AG04450 (cell line): ENCODE results near the gene COL5A2. TPM values are rescaled to one million over a fixed set of nuclear protein-coding genes. Genes with fewer than 3 reads are reported as not detected.

ENCODE experiments used
- CTCF ChIA-PET: fragments of 300-600, 350-600 bp; formaldehyde crosslinking; extraction: SDS; loops from one replicate; lab custom pipeline; 2022; ENCODE audit warnings: antibody characterized with exemption, inconsistent platforms; lab: Charles Lee
- POLR2A ChIA-PET: fragments of 350-600 bp; formaldehyde crosslinking; extraction: SDS; loops from one replicate; lab custom pipeline; 2021; ENCODE audit warnings: antibody characterized with exemption, inconsistent platforms; lab: Yijun Ruan, JAX
- DNase-seq: peaks from one replicate; pipeline ENCODE4 v3.0.0-alpha.2; 2011; ENCODE audit warnings: low read depth, low spot score
- H3K27ac ChIP-seq: one replicate; pipeline ENCODE4 v1.5.1; 2012; ENCODE audit warnings: low read depth, low read length, control low read depth
- H3K27me3 ChIP-seq: one replicate; pipeline ENCODE4 v1.6.0; 2012; ENCODE audit warnings: low read length; ENCODE audit not compliant: control insufficient read depth, insufficient read depth
- H3K4me3 ChIP-seq: 2 replicates; pipeline ENCODE4 v1.5.1; 2011; ENCODE audit warnings: mild to moderate bottlenecking, low read depth, low read length, control low read depth
- H3K9me3 ChIP-seq: 2 replicates; pipeline ENCODE4 v1.5.1; 2012; ENCODE audit warnings: low read length; ENCODE audit not compliant: control insufficient read depth, insufficient read depth
- CTCF ChIP-seq: IDR thresholded peaks from 2 replicates; pipeline ENCODE4 v1.5.1; 2011; ENCODE audit warnings: low read depth, low read length, control low read depth, inconsistent platforms
- polyA plus RNA-seq: library from polyadenylated mRNA; depleted of rRNA; stranded (reverse); fragments of >200 nt; gene quantifications from 2 replicates; pipeline ENCODE4 v1.2.3, GENCODE V29; 2011

Gene COL5A2
- polyA plus RNA-seq, 1 experiment = 305 TPM

GRCh38 chr2:189002079-189002478, 177.5 kb downstream of the COL5A2 start:
- Histone ChIP-seq H3K27me3 (no peaks in the 10 kb centered on the region), H3K9me3 (no peaks in the 10 kb centered on the region), H3K27ac (no peak overlapping the region), H3K4me3 (no peak overlapping the region)
- no peak for TF ChIP-seq CTCF
- CTCF ChIA-PET = no interaction called here
- POLR2A ChIA-PET = no interaction called here
- no peak for DNase-seq

- Histone ChIP-seq H3K4me3 (no peak overlapping the region), H3K27ac (no peak overlapping the region)
- CTCF ChIA-PET = no interaction called here
Measured at GRCh38 chr2:189000221-189000620, 179.3 kb downstream of the COL5A2 start.

GRCh38 chr2:188997263-188997662, 182.3 kb downstream of the COL5A2 start:
- POLR2A ChIA-PET = no interaction called here
- Histone ChIP-seq H3K27me3 (no peaks in the 10 kb centered on the region), H3K4me3 (no peak overlapping the region), H3K27ac (no peak overlapping the region), H3K9me3 (no peaks in the 10 kb centered on the region)
- TF ChIP-seq CTCF = no peak
- DNase-seq = no peak
- CTCF ChIA-PET = no interaction called here

More at GRCh38 chr2:189000221-189000620, 179.3 kb downstream of the COL5A2 start:
- DNase-seq = no peak
- Histone ChIP-seq H3K27me3 (no peaks in the 10 kb centered on the region), H3K9me3 (no peaks in the 10 kb centered on the region)
- no peak for TF ChIP-seq CTCF
- POLR2A ChIA-PET = no interaction called here

- H3K9me3 ChIP-seq = no peaks in the 10 kb centered on the region
- no peaks in the 10 kb centered on the region for H3K27me3 ChIP-seq
- no peak overlapping the region for H3K27ac ChIP-seq
- no peak overlapping the region for H3K4me3 ChIP-seq
- no peak for DNase-seq
- ChIA-PET CTCF (no interaction called here), POLR2A (no interaction called here)
- TF ChIP-seq CTCF = no peak
Measured at GRCh38 chr2:188993247-188993646, 186.3 kb downstream of the COL5A2 start.

- POLR2A ChIA-PET = no interaction called here
- TF ChIP-seq CTCF = no peak
- Histone ChIP-seq H3K4me3 (no peak overlapping the region), H3K27ac (no peak overlapping the region), H3K27me3 (no peaks in the 10 kb centered on the region), H3K9me3 (no peaks in the 10 kb centered on the region)
- CTCF ChIA-PET = interaction anchor here (0.6 kb wide), 1 partner anchor 706 kb away, joined by 4 read pairs; no protein-coding TSS in a partner anchor
- DNase-seq = no peak
Measured at GRCh38 chr2:188986839-188987238, 192.7 kb downstream of the COL5A2 start.
